ENCODE results near the gene NIT1.

The NIT1 gene

DNA sequence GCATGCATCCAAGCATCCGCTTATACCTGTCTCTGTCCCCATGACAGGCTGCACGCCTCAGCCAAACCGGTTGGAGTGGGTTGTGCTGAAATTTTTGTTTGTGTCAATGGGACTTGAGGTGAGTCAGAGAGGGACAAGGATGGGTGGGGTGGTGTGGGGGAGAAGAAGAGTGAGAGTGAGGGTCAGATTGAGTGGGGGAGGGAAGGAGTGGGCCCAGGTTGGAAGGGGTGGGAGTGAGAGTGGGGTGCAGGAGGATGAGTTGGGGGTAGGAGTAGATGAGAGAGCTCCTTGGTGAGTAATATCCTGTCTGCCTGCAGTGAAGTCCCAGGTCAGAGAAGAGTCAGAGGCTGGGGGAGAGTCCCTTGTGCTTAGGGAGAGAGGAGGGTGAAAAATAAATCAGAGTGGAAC is 25.3 kb upstream of the NIT1 start:
- POLR2A ChIA-PET: interaction anchor here (1.1 kb wide), 1 partner anchor 46 kb away, joined by 4 read pairs; the partner anchor contains the start of gene USF1
- no peak for TF ChIP-seq ZNF384 (IDR thresholded peaks at IDR 0.05)
- no peak for TF ChIP-seq CTBP1 (IDR thresholded peaks at IDR 0.05; ENCODE audit: borderline replicate concordance)
- TF ChIP-seq ARNT (IDR thresholded peaks at IDR 0.05): no peak
- TF ChIP-seq BHLHE40 (IDR thresholded peaks at IDR 0.05; ENCODE audit: borderline replicate concordance): no peak
- no peak for TF ChIP-seq ELF4 (IDR thresholded peaks at IDR 0.05)
- no peak for TF ChIP-seq FOXK2 (IDR thresholded peaks at IDR 0.05)
- no peak for TF ChIP-seq L3MBTL2 (conservative IDR thresholded peaks at IDR 0.05)
- TF ChIP-seq HDGF (IDR thresholded peaks at IDR 0.05; ENCODE audit: borderline replicate concordance): no peak
- CTCF ChIA-PET: no interaction called here
- DNase-seq (ENCODE audit: extremely low spot score): no peak

GRCh38 chr1:161094481-161094880 is 23.4 kb upstream of the NIT1 start:
- TF ChIP-seq ELF4 (IDR thresholded peaks at IDR 0.05): no peak
- CTCF ChIA-PET: no interaction called here
- POLR2A ChIA-PET: no interaction called here
- no peak for DNase-seq (ENCODE audit: extremely low spot score)

DNA sequence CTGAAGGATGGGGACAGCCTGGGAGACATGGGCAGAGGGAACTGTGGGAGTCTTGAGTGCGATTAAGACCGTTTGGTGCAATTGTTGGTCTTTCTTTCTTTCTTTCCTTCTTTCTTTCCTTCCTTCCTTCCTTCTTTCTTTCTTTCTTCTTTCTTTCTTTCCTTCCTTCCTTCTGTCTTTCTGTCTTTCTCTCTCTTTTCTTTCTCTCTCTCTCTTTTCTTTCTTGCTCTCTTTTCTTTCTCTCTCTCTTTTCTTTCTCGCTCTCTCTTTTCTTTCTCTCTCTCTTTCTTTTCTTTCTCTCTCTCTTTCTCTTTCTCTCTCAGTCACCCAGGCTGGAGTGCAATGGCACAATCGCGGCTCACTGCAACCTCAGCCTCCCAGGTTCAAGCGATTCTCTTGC is 22.7 kb upstream of the NIT1 start:
- ChIA-PET POLR2A (interaction anchor here (3.0 kb wide), 1 partner anchor 49 kb away, joined by 8 read pairs; the partner anchor contains the start of gene USF1), CTCF (interaction anchor here (0.7 to 0.9 kb wide), 2 partner anchors 56 to 368 kb away, joined by 3 to 5 read pairs; no protein-coding TSS in a partner anchor)
- DNase-seq (ENCODE audit: extremely low spot score): no peak
- TF ChIP-seq FOXA1 (IDR thresholded peaks at IDR 0.05): no peak
- TF ChIP-seq FOXM1 (IDR thresholded peaks at IDR 0.05; ENCODE audit: borderline replicate concordance): no peak

- no peak for DNase-seq (ENCODE audit: extremely low spot score)
- ChIA-PET CTCF (interaction anchor here (0.7 to 0.9 kb wide), 2 partner anchors 55 to 369 kb away, joined by 3 to 5 read pairs; no protein-coding TSS in a partner anchor), POLR2A (interaction anchor here (3.0 kb wide), 1 partner anchor 50 kb away, joined by 8 read pairs; the partner anchor contains the start of gene USF1)
- no peak for TF ChIP-seq SP1 (IDR thresholded peaks at IDR 0.05)
- TF ChIP-seq FOXA1 (IDR thresholded peaks at IDR 0.05): no peak
- TF ChIP-seq PKNOX1 (IDR thresholded peaks at IDR 0.05): no peak
- no peak for TF ChIP-seq ELF4 (IDR thresholded peaks at IDR 0.05)
- TF ChIP-seq BHLHE40 (IDR thresholded peaks at IDR 0.05; ENCODE audit: borderline replicate concordance): no peak
- no peak for TF ChIP-seq HDGF (IDR thresholded peaks at IDR 0.05; ENCODE audit: borderline replicate concordance)
- no peak for TF ChIP-seq L3MBTL2 (conservative IDR thresholded peaks at IDR 0.05)
- no peak for TF ChIP-seq NFRKB (IDR thresholded peaks at IDR 0.05)
- TF ChIP-seq CTBP1 (IDR thresholded peaks at IDR 0.05; ENCODE audit: borderline replicate concordance): no peak
- no peak for TF ChIP-seq SUZ12 (IDR thresholded peaks at IDR 0.05)
Observed at GRCh38 chr1:161096015-161096414, 21.9 kb upstream of the NIT1 start.

GRCh38 chr1:161096530-161096929 is 21.4 kb upstream of the NIT1 start:
- ChIA-PET CTCF (interaction anchor here (1.1 to 2.2 kb wide), 3 partner anchors 21 to 99 kb away, joined by 3 to 9 read pairs (median 5); no protein-coding TSS in a partner anchor), POLR2A (interaction anchor here (1.2 to 3.0 kb wide), 3 partner anchors 12 to 51 kb away, joined by 3 to 8 read pairs (median 8); partner anchors contain the start of genes DEDD and USF1)
- TF ChIP-seq HDGF (IDR thresholded peaks at IDR 0.05; ENCODE audit: borderline replicate concordance): no peak
- no peak for TF ChIP-seq NFRKB (IDR thresholded peaks at IDR 0.05)
- TF ChIP-seq BHLHE40 (IDR thresholded peaks at IDR 0.05; ENCODE audit: borderline replicate concordance): no peak
- no peak for TF ChIP-seq SP1 (IDR thresholded peaks at IDR 0.05)
- no peak for TF ChIP-seq CTBP1 (IDR thresholded peaks at IDR 0.05; ENCODE audit: borderline replicate concordance)
- TF ChIP-seq SUZ12 (IDR thresholded peaks at IDR 0.05): no peak
- TF ChIP-seq FOXA1 (IDR thresholded peaks at IDR 0.05): no peak
- no peak for DNase-seq (ENCODE audit: extremely low spot score)

GRCh38 chr1:161098210-161099068 is 19.5 kb upstream of the NIT1 start, which contains the start of gene KLHDC9:
Gene KLHDC9 (plus strand): TSS chr1:161098361. CDS start chr1:161098536, 175 bp downstream.
- peak; percentile 79 for DNase-seq (ENCODE audit: extremely low spot score)
- POLR2A ChIA-PET: interaction anchor here (0.7 to 2.2 kb wide), 5 partner anchors 19 to 101 kb away, joined by 3 to 8 read pairs (median 3); partner anchors contain the start of genes DEDD, NIT1, PFDN2 and UFC1
- CTCF ChIA-PET: interaction anchor here (0.6 to 2.2 kb wide), 5 partner anchors 11 to 336 kb away, joined by 3 to 9 read pairs (median 3); partner anchors contain the start of genes NIT1 and PFDN2
- no peak for TF ChIP-seq FOXK2 (IDR thresholded peaks at IDR 0.05)
- no peak for TF ChIP-seq L3MBTL2 (conservative IDR thresholded peaks at IDR 0.05)
- TF ChIP-seq LEF1 (IDR thresholded peaks at IDR 0.05; ENCODE audit: borderline replicate concordance): no peak
- TF ChIP-seq FOXA1 (IDR thresholded peaks at IDR 0.05): no peak
- no peak for TF ChIP-seq TARDBP (IDR thresholded peaks at IDR 0.05)
- no peak for TF ChIP-seq CTBP1 (IDR thresholded peaks at IDR 0.05; ENCODE audit: borderline replicate concordance)
- no peak for TF ChIP-seq ZNF384 (IDR thresholded peaks at IDR 0.05)
- TF ChIP-seq SP1 (IDR thresholded peaks at IDR 0.05): no peak
- no peak for TF ChIP-seq NFRKB (IDR thresholded peaks at IDR 0.05)

- DNase-seq (ENCODE audit: extremely low spot score): no peak
- TF ChIP-seq SUZ12 (IDR thresholded peaks at IDR 0.05) (no peak), ZNF384 (IDR thresholded peaks at IDR 0.05) (no peak), PKNOX1 (IDR thresholded peaks at IDR 0.05) (no peak), LEF1 (IDR thresholded peaks at IDR 0.05; ENCODE audit: borderline replicate concordance) (no peak), CTBP1 (IDR thresholded peaks at IDR 0.05; ENCODE audit: borderline replicate concordance) (no peak), HDGF (IDR thresholded peaks at IDR 0.05; ENCODE audit: borderline replicate concordance) (no peak), BHLHE40 (IDR thresholded peaks at IDR 0.05; ENCODE audit: borderline replicate concordance) (no peak), TARDBP (IDR thresholded peaks at IDR 0.05) (no peak)
- CTCF ChIA-PET: interaction anchor here (1.1 kb wide), 1 partner anchor 18 kb away, joined by 3 read pairs; the partner anchor contains the start of genes NIT1 and PFDN2
- POLR2A ChIA-PET: interaction anchor here (0.8 to 1.5 kb wide), 3 partner anchors 18 to 102 kb away, joined by 3 to 5 read pairs (median 3); partner anchors contain the start of genes NIT1, PFDN2 and UFC1
Observed at GRCh38 chr1:161099090-161099802, 18.7 kb upstream of the NIT1 start.
